ENCODE results near the gene MST1R. TPM values are rescaled to one million over a fixed set of nuclear protein-coding genes. Genes with fewer than 3 reads are reported as not detected.
A peak's percentile ranks its signal among the peaks of the same experiment; 100 is the strongest.

MST1R gene
- total RNA-seq, 2 donors from 2014 or later = 6.8 to 11.2 TPM

- peaks cover 3% of the 10 kb centered on the region for H3K27me3 Mint-ChIP-seq (ENCODE audit: insufficient read depth)
- no peak overlapping the region for H3K27ac Mint-ChIP-seq
- H3K4me1 Mint-ChIP-seq = peaks cover 16% of the 10 kb centered on the region
- Histone ChIP-seq H3K27me3 (ENCODE audit: control insufficient read depth, insufficient read depth, low read length, poor library complexity, severe bottlenecking) (no peaks in the 10 kb centered on the region), H3K9ac (ENCODE audit: extremely low read depth, low read length, poor library complexity, severe bottlenecking) (no peak overlapping the region), H3K27ac (ENCODE audit: low read depth, low read length) (no peak overlapping the region), H3K9me3 (ENCODE audit: control insufficient read depth, low read length) (no peaks in the 10 kb centered on the region), H3K36me3 (ENCODE audit: control insufficient read depth, insufficient read depth, low read length) (no peaks in the 10 kb centered on the region), H3K4me3 (ENCODE audit: low read length) (no peak overlapping the region), H3K4me1 (ENCODE audit: control insufficient read depth, insufficient read depth, low read length) (peaks cover 6% of the 10 kb centered on the region)
- no peak for DNase-seq
- peak overlapping the region; percentile 45 for H3K4me3 Mint-ChIP-seq
- TF ChIP-seq CTCF (conservative IDR thresholded peaks at IDR 0.05) = no peak
- H3K36me3 Mint-ChIP-seq (ENCODE audit: low read depth) = no peaks in the 10 kb centered on the region
- WGBS, 2 experiments (ENCODE audit: insufficient coverage in 1 of 2, insufficient read length in 1 of 2) = 94 to 96% methylated on average over 38 to 44 of the region's 44 CpGs
- no peaks in the 10 kb centered on the region for H3K9me3 Mint-ChIP-seq
Measured at GRCh38 chr3:49902511-49903345, 945 bp downstream of the MST1R start.

- DNase-seq = no peak
- peaks cover 3% of the 10 kb centered on the region for H3K4me1 ChIP-seq (ENCODE audit: control insufficient read depth, insufficient read depth, low read length)
- H3K27me3 ChIP-seq (ENCODE audit: control insufficient read depth, insufficient read depth, low read length, poor library complexity, severe bottlenecking) = no peaks in the 10 kb centered on the region
- no peak overlapping the region for H3K27ac ChIP-seq (ENCODE audit: low read depth, low read length)
- H3K9ac ChIP-seq (ENCODE audit: extremely low read depth, low read length, poor library complexity, severe bottlenecking) = no peak overlapping the region
- H3K4me3 ChIP-seq (ENCODE audit: low read length) = no peak overlapping the region
- H3K27me3 Mint-ChIP-seq (ENCODE audit: insufficient read depth) = peaks cover 3% of the 10 kb centered on the region
- no peak for TF ChIP-seq CTCF (conservative IDR thresholded peaks at IDR 0.05)
- no peaks in the 10 kb centered on the region for H3K9me3 ChIP-seq (ENCODE audit: control insufficient read depth, low read length)
- H3K4me1 Mint-ChIP-seq = peaks cover 10% of the 10 kb centered on the region
- no peaks in the 10 kb centered on the region for H3K36me3 Mint-ChIP-seq (ENCODE audit: low read depth)
- H3K4me3 Mint-ChIP-seq = no peak overlapping the region
- no peaks in the 10 kb centered on the region for H3K36me3 ChIP-seq (ENCODE audit: control insufficient read depth, insufficient read depth, low read length)
- H3K9me3 Mint-ChIP-seq = no peaks in the 10 kb centered on the region
- WGBS, 2 experiments (ENCODE audit: insufficient coverage in 1 of 2, insufficient read length in 1 of 2) = 86 to 96% methylated on average over 3 to 8 of the region's 11 CpGs
- no peak overlapping the region for H3K27ac Mint-ChIP-seq
Measured at GRCh38 chr3:49901366-49902339, 2.0 kb downstream of the MST1R start.

DNA sequence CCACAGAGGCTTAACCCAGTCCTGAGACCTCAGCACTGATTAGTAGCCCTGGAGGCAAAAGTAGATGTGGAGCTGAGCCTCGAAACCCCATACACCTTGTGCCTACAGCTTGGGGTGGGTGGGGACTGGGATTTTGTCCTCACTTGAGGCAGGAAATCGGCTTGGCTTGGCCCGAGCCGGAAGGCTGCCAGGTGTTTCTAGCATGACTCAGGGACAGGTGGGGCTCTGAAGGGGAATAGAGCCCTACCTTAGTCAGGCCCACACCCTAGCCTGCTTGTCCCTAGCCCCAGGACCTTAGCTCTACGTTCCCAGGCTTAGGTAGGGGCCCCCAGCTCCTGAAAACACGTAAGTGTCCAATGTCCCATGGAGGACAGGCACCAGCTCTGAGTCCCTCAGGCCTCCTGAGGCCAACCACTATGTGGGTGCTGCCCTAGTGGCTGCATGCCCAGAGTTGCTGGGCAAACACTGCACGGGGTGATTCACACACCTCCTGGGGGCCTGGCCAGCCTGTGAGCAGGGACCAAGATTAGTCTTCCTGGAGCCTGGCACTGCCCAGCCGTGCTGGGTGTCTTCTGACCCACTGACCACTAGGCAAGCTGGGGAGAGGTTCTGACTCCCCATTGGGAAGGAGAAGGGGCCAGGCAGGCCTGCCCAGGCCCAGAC lies 3.1 kb downstream of the MST1R start:
- H3K9me3 Mint-ChIP-seq = no peaks in the 10 kb centered on the region
- H3K4me1 ChIP-seq (ENCODE audit: control insufficient read depth, insufficient read depth, low read length) = no peaks in the 10 kb centered on the region
- 85 to 89% methylated on average over 5 to 8 of the region's 8 CpGs for WGBS, 2 experiments (ENCODE audit: insufficient coverage in 1 of 2, insufficient read length in 1 of 2)
- DNase-seq = no peak
- no peak for TF ChIP-seq CTCF (conservative IDR thresholded peaks at IDR 0.05)
- no peak overlapping the region for H3K27ac Mint-ChIP-seq
- no peaks in the 10 kb centered on the region for H3K36me3 Mint-ChIP-seq (ENCODE audit: low read depth)
- H3K27me3 ChIP-seq (ENCODE audit: control insufficient read depth, insufficient read depth, low read length, poor library complexity, severe bottlenecking) = no peaks in the 10 kb centered on the region
- peaks cover 3% of the 10 kb centered on the region for H3K27me3 Mint-ChIP-seq (ENCODE audit: insufficient read depth)
- no peak overlapping the region for H3K9ac ChIP-seq (ENCODE audit: extremely low read depth, low read length, poor library complexity, severe bottlenecking)
- no peak overlapping the region for H3K27ac ChIP-seq (ENCODE audit: low read depth, low read length)
- peaks cover 3% of the 10 kb centered on the region for H3K4me1 Mint-ChIP-seq
- H3K36me3 ChIP-seq (ENCODE audit: control insufficient read depth, insufficient read depth, low read length) = no peaks in the 10 kb centered on the region
- no peak overlapping the region for H3K4me3 ChIP-seq (ENCODE audit: low read length)
- H3K9me3 ChIP-seq (ENCODE audit: control insufficient read depth, low read length) = no peaks in the 10 kb centered on the region
- no peak overlapping the region for H3K4me3 Mint-ChIP-seq

All from endodermal cell (in vitro differentiated cells).